GM18502 (cell line): ENCODE data around the gene COMMD10.

Experiments
- ATAC-seq: cut with Tn5 transposase; IDR thresholded peaks from one replicate; pipeline ENCODE4 v1.9.1; 2021; ENCODE audit warnings: mild to moderate bottlenecking; ENCODE audit not compliant: unreplicated experiment, poor library complexity

The COMMD10 gene

DNA sequence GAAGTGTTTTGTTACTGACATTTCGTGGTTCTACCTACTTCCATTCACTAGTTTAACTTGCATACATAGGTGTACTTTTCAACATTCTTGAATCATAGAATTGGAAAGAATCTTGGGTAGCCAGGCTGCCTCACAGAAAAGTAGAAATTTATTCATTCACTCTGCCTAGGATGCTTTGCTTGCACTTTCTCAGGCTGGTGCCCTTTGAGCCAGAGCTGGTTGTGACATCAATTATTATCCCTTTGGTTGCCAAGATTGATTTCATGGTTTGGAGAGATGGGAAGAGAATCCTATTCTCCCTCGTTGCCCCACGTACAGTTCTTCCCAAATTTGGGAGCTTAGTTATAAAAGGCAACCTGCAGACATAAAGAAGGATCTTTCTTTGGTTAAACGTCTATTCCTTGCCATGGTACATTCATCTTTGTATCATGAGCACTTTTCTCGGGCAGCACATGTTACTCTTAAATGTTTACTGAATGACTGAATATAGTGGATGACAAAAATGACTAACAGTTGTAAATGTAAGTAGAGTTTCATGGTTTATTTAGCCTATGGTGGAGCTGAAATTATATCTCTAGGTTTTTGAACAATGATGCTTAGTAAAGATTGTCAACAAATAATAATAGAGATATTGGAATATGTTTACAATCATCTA lies 195.5 kb downstream of the COMMD10 start:
- no peak for ATAC-seq

DNA sequence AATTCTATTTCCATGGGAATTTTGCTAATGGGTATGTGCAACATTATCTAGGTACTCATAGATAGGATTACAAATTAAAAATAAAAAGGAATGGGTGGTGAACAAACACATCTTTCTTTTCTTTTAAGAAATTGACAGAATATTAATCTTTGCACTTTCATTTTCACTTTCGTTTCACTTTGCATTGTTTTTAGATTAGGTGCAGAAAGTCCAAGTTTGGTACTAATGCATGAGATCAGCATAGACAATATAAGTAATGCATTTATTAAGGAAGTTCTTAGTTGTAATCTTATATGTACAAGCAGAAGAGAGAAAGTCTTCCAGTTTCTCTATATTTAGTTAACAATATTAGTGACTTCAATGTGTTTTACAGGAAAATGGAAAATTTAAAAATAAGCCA lies 196.5 kb downstream of the COMMD10 start:
- ATAC-seq: no peak

DNA sequence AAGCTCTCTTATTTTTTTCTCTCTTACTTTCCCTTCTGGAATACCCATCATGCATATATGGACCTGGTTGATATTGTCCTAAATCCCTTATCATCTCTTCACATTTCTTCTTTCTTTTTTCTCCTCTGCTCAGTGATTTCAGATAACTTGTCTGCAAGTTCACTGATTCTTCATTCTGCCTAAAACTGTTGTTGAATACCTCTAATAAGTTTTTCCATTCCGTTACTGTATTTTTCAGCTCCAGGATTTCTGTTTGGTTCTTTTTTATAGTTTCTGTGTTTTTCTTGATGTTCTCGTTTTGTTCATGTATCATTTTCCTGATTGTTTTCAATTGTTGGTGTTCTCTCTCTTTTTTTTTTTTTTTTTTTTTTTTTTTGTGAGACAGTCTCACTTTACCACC lies 203.7 kb downstream of the COMMD10 start:
- ATAC-seq: no peak

DNA sequence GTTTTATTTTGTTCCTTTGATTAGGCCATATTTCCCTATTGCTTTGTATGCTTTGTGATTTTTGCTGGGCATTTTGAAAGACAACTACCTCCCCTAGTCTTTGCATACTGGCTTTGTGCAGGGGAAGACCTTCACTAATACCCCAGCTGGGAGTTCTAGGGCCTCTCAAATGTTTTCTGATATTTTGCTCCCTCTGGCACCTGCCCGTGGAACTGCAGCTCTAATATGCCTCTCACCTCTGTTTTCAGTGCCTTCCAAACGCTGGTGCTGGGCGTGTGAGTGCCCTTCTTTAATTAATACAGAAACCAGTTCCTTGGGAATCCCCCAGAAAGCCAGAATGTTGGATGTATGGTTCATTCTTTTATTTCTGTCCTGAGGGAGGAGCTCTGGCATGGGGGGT lies 204.5 kb downstream of the COMMD10 start:
- ATAC-seq: no peak

DNA sequence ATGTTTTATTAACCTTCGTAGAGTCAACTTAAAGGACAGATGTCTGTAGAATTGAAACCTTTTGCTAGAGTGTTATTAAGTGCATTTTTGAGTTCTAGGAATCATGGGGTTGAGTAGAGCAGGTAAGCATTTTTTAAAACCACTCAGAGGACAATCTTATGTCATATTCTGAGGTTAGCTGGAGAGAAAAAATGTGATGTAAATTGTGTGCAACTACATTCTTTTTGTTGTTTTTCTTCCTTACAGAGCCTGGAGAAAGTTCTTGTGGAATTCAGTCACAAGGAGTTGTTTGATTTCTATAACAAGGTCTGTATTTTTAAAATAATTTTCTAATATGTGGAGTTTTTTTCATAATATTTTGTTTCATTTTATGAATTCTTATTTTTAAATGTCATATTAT lies 206.4 kb downstream of the COMMD10 start:
- no peak for ATAC-seq

DNA sequence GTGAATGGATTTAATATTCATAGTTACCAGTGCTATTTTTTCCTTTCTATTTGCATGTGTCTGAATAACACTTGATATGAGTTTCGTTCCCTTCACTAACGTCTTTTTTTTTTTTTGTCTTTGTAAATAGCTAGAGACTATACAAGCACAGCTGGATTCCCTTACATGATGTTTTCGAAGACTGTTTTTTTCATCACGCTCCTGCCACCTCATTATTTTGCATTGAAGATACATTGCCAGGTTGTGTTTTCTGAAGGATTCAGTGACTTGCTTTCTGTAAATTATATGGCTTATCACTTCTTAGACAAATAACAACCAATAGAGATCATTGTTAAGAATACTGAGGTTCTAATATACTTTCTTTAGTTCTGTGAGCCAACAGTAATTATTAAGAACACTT lies 207.5 kb downstream of the COMMD10 start:
- no peak for ATAC-seq

DNA sequence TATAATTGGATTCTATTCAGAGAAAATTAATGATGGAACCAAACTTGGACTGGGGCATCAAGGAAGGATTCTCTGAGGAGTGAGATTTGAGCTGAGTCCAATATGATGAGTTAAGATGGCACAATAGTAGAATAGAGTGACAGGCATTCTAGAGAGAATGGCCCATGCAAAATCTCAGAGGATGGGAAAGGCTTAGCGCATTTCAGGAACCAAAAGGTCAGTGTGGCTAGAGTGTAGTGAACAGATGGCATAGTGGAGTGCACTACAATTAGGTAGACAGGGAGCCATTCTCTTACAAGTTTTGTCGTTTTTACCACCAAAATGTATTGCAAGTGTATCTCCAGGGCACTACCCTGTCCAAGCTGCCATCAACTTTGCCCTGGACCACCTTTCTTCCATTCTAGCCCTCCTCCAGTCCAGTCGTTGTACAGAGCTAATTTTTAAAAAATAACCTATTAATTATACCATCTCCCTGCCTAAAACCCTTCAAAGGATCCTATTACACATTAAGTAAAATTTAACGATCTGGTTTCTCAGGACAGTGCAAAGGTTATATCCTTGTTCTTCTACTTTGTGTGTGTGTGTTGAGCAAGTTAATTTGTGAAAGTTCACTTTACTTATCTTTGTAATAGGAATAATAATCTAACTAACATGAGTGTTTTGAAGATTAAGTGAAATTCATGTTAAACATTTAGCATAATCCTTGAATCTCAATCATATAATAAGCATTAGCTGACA lies 211.7 kb downstream of the COMMD10 start:
- no peak for ATAC-seq

DNA sequence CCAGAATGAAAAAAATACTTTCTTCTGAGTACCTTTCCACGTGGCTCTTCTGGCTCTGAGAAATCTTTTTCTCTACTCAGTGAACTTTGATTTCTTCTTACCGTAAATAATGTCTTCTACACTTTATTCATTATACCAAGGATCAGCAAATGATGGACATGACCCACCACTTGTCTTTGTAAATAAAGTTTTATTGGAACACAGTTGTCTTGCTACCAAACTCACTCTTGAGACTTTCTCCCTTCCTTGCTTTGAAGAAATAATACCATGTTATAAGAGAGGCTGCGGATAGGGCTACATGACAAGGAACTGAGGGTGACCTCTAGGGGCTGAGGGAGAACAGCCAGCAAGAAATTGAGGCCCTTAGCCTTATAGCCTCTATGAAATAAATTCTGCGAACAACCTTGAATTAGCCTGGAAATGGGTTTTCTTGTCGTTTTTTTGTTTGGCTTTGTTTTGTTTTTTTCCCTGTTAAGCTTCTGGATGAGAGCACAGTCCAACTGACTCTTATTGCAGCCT lies 212.5 kb downstream of the COMMD10 start:
- no peak for ATAC-seq

DNA sequence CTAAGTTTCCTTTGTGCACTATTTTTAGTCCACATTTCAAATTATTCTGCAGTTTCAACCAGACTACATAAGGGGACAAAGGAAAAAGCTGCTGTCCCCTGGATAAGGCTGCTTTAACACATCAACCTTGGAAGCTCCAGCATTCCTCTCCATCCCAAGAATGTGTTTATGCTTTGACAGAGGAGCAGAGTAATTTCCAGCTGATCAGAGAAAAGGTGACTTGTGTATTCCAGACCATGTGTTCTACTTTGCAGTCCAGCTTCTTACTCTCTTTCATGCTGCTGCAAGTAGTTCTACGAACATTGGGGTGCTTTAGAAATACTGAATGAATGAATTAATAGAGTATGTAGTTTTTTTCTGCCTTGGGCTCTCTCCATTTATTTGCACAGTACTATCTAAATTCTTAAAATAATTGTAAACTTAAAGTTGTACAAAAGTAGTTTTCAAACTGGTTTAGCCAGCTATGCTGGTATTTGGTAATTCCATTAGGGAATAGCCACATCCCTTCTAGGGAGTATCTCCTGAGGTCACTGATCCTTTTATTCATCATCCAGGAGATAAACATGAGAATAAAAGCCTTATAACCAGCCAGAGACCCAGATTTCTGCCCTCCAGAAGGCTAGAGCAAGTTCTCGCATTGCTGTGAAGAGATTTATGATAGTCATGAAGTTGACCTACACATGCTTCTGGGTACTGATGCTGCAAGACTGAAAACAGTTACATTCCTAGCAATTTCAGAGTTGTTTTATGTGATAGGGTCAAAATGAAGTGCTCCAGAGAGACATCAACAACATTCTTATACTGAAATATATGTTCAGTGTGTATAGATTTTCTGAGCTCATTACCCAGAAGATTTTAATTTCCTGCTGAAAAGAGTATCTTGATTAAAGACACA lies 215.2 kb downstream of the COMMD10 start:
- no peak for ATAC-seq

DNA sequence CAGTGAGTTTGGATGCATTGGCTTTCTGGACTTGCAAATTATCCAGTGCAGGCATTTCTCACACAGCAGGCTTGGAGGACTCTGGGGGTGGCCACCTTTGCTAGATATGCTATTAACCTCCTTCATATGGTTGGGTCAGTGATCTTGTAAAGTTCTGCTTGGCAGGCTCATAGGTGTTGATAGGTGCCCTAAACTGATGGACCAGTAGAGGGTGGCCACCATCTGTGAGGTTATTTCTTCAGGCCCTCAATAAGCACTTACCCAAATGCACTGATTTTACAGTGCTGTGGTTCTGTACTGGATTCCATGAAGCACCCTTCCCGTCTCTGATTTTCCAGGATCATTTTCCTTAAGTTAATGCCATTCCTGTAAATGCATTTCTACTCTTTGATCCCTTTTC lies 216.3 kb downstream of the COMMD10 start:
- ATAC-seq: no peak

DNA sequence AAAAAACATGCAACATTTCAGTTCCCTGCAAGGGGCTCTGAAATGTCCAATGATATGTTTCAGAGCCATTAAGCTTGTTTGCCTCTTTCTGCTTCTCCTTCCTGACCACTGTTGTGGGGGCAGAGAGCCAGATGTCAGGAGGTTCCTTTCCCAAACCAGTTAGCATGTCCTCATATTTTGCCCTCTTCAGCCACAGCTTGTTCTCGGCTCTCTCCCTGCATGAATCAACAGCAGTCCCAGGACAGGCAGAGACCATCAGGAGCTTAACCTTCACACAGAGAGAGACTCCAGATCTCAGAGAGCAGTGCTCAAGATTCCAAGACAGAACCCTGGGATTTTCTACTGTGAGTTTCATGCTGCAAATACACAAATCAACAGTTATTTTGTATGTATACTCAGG lies 218.5 kb downstream of the COMMD10 start:
- no peak for ATAC-seq

DNA sequence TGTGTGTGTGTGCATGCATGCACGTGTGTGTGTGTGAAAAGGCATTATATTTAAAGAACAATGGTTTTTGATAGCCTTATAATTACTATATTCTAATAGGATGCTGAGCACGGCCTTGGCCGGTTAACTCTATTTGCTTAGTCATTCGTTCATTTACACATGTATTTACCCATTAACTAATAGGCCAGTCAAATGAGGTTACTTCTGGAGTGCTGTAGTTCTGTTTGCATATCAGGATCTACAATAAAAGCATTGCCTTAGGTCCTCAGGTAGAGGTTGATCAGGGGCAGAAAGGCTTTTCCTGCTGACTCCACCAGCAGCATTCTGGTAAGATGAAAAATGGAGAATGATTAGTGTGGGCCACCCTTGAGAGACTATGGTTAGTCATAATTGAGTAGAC lies 219.0 kb downstream of the COMMD10 start:
- ATAC-seq: no peak

DNA sequence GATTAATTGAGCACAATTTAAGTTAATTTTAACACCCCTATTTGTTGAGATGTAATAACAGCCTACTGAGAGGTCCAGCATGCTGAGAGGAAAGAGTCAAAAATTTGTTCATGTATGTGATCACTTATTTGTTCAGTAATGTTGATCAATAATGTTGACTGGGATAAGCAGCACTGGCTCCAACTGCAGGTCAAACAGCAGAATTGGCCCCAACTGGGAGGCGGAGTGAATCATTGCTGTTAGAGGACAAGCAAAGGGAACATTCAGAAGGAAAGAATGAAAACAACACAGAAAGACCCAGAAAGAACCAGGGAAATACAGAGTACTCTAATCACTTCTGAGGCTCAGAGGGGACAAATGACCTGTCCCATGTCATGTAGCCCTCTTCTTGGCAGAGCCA lies 221.1 kb downstream of the COMMD10 start:
- ATAC-seq: no peak

DNA sequence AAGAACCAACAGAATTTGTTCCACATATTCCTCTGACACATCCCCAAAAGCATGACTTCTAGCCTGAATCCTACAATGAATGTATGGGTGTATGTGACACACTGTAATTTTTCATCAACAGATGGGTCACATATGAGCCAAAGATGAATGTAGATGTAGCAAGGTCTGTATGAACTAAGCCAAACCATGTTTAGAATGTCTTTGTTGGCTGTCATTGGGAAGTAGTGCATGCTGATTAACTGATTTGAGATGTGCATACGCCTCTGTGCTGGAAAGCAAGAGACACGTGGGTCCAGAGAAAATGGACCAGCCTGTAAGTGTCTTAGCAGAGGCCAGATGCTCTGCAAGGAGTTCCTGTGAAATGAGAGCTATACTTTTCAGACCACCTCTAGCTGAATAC lies 222.0 kb downstream of the COMMD10 start:
- no peak for ATAC-seq

DNA sequence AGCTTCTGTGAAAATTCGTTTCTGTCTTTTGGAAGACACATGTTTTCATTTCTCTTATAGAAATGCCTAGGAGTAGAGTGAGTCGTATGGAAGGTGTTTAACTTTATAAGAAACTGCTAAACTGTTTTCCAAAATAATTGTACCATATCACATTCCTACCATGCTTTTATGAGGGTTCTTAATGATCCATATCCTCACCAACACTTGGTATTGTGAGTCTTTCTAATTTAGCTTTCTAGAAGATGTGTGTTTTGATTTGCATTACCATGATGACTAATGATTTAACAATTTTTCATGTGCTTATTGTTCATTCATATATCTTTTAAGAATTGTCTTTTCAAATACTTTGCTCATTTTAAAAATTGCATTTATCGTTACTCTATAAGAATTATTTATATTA lies 223.6 kb downstream of the COMMD10 start:
- ATAC-seq: no peak

DNA sequence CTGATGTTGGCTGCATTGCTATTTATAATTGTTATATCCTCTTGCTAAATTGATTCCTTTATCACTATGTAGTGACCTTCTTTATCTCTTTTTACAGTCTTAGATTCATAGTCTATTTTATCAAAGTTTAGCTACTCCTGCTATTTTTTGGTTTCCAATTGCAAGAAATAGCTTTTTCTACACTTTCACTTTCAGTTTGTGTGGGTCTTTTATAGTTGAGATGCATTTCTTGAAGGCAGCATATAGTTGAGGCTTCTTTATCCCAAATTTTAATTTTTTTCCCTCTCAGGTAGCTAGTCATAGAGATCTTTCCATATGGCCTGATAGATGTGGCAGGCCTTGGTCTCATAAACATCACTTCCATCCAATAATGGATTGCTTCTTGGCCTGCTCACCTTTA lies 228.5 kb downstream of the COMMD10 start:
- no peak for ATAC-seq

DNA sequence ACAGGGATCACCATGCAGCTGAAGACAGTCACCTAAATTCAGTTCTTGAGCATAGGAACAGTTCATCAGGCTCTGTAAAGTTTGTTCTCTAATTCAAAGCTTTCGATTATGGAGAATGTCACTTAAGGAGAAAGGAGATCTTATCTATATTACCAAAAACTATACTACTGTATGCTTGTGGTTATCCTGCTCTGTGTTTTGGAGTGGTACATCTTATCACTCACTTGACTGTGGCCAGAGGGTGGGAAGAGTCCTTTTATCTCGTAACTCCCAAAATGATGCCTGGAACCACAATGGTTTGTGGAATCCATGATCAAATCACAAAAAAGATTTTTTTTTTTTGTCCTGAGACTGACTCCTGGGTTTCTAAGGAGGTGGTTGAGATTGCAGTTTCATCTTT lies 230.7 kb downstream of the COMMD10 start:
- ATAC-seq: no peak

DNA sequence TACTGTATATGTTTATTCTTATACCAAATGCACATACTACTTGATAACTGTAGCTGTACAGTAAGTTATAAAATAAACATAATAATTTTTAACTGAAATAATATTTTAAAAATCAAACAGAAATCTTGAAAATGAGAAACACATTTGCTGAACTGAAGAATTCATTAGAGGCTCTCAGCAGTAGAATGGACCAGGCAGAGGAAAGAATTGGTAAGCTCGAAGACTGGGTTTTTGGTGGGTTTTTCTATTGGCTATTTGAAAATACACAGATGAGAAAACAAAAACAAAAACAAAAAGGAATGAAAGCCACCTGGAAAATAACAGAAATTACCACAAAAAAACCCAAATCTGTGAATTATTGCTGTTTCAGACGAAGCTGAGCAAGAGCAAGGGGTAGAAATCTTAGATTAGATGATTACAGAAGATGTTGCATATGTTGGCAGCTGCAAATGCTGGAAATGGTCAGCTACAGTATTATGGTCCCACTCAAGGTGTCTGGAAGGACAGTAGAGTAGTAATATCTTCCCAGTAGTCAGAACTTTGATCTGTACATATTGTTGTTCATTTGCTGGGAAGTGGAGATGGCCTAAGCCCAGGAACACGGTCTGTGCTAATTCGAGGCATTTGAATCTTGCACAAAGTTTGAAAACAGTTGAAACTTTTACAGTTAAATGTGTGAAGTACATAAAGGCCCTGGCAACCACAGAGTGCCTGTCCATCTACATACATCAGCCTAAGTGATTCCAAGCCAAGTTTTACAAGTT lies 233.4 kb downstream of the COMMD10 start:
- no peak for ATAC-seq

DNA sequence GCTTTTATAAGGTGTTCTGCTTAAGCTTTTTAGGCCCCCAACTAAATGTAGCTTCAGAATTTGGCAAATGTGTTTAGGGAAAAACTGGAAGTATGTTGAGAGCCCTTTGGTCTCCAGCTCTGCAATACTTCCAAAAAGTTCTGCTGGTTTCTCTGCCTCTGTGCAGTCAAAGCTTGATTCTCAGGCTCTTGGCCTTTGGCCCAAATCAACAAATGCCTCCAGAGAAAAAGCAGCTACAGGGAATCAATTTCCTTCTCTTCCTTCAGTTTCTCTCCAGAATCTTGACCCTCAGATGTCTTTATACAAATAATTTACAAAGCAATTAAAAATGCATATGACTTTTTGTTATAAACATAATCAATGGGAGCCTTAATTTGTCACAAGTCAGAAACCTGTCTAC lies 235.7 kb downstream of the COMMD10 start:
- ATAC-seq: no peak

DNA sequence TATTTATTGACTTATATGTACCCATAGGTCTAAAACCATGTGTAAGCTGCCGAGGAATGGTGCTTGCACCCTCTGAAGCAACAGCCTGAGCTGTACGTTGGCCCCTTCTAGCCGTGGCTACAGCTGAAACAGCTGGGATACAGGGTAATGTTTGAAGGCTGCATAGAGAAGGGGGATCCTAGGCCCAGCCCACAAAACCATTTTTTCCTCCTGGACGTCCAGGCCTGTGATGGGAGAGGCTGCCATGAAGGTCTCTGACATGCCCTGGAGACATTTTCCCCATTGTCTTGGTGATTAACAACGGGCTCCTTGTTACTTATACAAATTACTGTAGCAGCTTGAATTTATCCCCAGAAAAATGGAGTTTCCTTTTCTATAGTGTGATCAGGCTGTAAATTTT lies 244.7 kb downstream of the COMMD10 start:
- no peak for ATAC-seq
